Fibroblast of the aortic adventitia (primary cell): ENCODE data around the gene ERCC6L2. TPM values are rescaled to one million over a fixed set of nuclear protein-coding genes. Genes with fewer than 3 reads are reported as not detected.

Experiments used
- DNase-seq: peaks from one replicate; pipeline ENCODE4 v3.0.0-alpha.2; 2010; ENCODE audit warnings: low read depth
- H3K4me3 ChIP-seq: 2 replicates; pipeline ENCODE4 v1.5.1; 2011; ENCODE audit warnings: low read depth, mild to moderate bottlenecking, control low read depth, low read length, moderate library complexity
- CTCF ChIP-seq: IDR thresholded peaks from 2 replicates; pipeline ENCODE4 v1.5.1; 2011; ENCODE audit warnings: mild to moderate bottlenecking, low read length, control low read depth, inconsistent platforms; ENCODE audit not compliant: insufficient read depth
- small RNA-seq: library from RNA; depleted of rRNA; stranded (forward); fragments of <200 nt; gene quantifications from one replicate; pipeline ENCODE3, GENCODE V24; 2012
- total RNA-seq: library from RNA; depleted of rRNA; stranded (reverse); fragments of >200 nt; gene quantifications from 2 replicates; pipeline ENCODE4 v1.2.3, GENCODE V29; 2012; ENCODE audit warnings: low replicate concordance

The ERCC6L2 gene
- total RNA-seq, 1 donor: 93.3 TPM

- no peak for DNase-seq
- TF ChIP-seq CTCF: no peak
- no peak overlapping the region for H3K4me3 ChIP-seq
These were observed 133.7 kb downstream of the ERCC6L2 start for GRCh38 chr9:96009223-96009602.

DNA sequence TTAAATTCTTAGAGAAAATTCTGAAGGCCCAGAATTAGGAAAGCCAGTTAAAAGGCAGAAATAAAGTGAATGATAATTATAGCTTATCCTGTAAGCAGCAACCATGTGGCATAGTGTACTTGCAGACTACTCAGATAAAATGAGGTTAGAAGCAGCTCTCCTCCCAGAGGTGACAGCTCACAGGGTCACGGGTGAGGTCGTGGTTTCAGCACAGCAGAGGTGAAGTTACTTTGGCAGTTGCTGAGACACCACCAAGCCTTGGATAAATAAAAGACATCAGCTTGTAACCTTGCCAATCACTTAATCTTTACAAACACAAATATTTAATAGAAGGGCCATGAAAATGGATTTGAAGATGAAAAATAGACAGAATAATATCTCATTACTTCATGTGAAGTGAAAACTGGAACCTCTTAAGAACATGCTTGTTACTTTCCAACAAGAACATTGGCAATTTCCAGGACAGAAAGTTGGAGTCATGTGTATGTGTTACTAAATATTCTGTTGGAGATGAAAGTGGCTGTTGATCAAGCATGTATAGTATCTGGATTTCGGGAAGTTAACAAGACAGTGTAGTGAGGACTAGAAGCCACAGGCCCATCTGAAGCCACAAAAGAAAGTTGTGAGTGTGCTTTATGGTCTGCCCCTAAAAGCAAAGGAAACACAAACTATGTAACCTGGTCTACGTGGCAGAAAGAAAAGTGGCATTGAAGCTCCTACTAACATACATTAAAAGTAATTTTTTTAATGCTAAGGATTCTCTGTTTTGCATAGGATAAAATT is 134.4 kb downstream of the ERCC6L2 start:
- TF ChIP-seq CTCF: no peak
- H3K4me3 ChIP-seq: no peak overlapping the region
- no peak for DNase-seq

DNA sequence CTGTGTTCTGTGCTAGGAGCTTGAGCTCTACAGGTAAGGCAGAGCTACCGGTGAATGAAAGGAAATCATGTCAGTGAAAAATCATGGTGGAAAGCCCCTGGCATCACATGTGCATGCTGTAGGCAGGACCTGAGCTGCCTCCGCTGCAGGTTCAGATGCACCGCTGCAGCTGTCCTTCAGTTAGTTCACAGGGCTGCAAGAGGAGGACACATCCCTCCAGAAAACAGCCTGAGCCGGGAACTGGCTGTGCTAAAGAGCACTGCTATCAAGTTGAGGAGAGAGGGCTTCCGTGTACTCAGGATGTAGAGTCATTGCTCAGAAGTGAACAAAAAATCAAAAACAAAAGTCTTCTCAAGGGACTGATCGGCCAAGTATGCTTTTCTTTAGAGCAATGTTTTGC is 138.6 kb downstream of the ERCC6L2 start:
- no peak for TF ChIP-seq CTCF
- no peak for DNase-seq

DNA sequence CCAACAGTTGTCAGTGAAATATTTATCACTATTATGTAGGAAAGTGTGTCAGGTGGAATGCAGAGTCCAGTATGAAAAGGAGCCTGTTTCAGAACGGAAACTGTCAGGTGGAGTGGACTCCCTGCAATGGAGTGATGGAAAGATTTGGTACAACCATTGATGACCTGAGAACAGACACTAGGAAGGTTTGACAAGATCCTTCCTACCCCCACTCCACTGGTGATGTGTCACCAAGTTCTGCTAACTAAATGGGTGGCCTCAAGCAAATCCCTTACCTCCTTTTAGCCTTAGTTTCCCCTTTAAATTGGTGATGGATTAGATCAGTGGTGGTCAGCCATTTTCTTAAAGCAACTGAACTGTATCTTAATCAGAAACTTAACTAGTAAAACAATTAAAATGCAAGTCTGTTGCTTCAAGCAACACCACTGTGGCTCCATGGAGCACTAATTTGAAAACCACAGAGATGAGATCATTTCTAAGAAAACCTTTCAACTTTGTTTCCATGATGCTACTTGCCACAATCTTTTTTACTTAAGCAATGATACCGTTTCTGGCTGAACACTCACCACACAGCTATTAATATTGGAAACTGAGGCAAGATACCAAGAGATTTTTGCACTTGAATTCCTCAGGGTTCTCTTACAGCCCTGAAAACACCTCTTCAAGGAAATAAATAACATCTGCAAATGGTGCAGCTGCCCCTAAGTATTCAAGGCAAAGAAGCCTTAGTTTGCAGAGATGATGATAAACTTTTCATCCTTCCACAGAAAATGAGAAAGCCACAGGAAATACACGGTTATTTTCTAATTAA is 140.6 kb downstream of the ERCC6L2 start:
- TF ChIP-seq CTCF: no peak
- DNase-seq: no peak

More for the DNA sequence above, 138.6 kb downstream of the ERCC6L2 start:
- H3K4me3 ChIP-seq: no peak overlapping the region

More for the DNA sequence above, 140.6 kb downstream of the ERCC6L2 start:
- no peak overlapping the region for H3K4me3 ChIP-seq

Small RNA genes lying within 50 kb of the gene (small RNA-seq; reads per million reads assigned to genes)
- not detected for gene RNA5SP289
- gene RNU2-46P: 1.3 reads per million, percentile 47 among the genes with 10 or more reads in this experiment
